GM21367 (cell line): ENCODE data around the gene GOLGA6A.
"Not testable (repeated sequence)": the region's sequence is repeated elsewhere in the genome, so short reads cannot be mapped to it uniquely, and the experiment has no call there.

Experiments
- ATAC-seq: cut with Tn5 transposase; IDR thresholded peaks from one replicate; pipeline ENCODE4 v1.9.1; 2021; ENCODE audit not compliant: unreplicated experiment

Gene GOLGA6A

GRCh38 chr15:74108611-74109010, 26.3 kb upstream of the GOLGA6A start:
- ATAC-seq = not testable (repeated sequence)

DNA sequence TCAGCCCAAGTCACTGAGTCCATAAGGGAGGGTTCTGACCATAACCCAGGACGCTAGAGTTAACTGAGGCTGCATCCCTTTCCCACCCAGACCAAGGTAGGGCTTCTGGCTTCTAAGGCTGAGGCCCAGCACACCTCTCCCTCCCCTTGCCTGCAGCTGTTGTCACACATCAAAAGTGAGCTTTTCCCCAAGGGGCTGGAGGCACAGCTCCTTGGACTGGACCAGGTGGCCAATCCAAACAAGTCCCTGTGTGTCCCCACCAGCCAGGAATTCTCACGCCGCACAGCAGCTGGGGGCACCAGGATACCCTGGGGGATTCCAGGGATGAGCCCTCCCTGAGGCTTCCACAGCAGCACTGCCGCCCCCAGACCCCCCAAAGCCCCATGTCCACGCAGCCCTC, 25.8 kb upstream of the GOLGA6A start:
- no peak for ATAC-seq

DNA sequence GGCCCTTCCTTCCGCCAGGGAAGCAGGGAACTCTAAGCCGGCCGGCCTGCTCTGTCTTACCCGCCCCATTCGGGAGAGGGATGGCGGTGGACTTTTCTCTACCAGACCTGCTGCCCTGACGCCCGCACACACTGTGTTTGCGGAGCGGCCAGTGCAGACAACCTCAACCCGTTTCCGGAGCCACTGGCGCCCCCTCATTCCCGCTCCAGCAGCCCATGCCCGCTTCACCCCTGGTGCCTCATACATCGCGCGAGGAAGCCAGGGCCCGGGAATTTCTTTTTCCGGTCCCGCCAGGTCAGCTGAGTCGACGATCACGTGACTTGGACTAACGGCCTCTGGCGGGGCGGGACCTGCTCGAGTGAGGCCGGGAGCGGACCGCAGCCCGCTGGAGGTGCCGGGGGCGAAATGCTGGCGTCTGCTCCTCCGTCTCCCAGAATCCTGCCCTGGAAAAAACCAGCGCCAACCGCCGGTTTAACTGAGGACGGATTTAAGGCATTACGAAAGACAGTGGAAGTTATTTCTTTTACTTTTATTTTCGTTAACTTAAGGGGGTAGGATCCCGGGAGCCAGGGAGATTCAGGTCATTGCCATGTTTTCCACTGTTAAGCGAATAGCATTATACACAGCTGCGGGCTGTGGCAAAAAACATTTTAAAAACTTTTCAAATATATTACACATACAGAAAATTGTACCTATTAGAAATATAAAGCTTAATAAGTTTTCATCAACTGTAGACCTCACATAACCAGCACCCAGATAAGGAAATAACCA, 17.8 kb upstream of the GOLGA6A start:
- ATAC-seq = peak; percentile 83

DNA sequence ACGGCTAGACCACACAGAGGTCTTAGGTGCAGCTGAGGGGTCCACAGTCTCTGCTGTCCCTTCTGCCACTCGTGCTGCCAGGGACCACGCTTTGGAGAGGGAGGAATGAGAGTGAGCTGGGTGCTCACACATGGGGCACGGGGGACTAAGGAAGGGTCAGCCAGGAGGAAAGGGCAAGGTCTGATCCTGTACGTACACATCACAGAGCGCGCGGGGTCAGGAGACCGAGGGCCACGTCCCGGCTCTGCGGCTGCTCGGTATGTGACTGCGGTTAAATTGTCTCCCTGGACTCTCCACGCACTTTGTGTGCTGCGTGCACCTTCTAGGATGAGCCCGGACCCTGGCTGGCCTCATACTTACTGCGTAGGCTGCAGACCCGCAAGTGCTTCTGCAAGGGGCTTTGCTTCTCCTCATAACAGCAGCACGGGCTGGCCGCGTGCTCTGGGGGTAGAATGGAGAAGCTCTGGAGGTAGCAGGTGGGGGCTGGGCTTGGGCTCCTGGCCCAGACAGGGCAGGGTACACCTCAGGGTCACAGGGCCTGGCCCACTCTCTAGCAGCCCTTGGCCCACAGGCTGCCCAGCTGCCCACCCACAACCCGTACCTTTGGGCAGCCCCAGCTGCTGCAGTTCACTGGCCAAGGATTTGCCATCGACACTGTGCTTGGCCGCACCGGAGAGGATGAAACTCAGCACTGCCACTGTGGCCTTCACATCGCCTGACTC, 14.6 kb upstream of the GOLGA6A start:
- not testable (repeated sequence) for ATAC-seq

- not testable (repeated sequence) for ATAC-seq
These were observed 13.3 kb upstream of the GOLGA6A start for GRCh38 chr15:74095610-74096009.

GRCh38 chr15:74094567-74094966, 12.2 kb upstream of the GOLGA6A start:
- ATAC-seq = not testable (repeated sequence)

GRCh38 chr15:74075781-74076180, 6.6 kb downstream of the GOLGA6A start:
- ATAC-seq = not testable (repeated sequence)

DNA sequence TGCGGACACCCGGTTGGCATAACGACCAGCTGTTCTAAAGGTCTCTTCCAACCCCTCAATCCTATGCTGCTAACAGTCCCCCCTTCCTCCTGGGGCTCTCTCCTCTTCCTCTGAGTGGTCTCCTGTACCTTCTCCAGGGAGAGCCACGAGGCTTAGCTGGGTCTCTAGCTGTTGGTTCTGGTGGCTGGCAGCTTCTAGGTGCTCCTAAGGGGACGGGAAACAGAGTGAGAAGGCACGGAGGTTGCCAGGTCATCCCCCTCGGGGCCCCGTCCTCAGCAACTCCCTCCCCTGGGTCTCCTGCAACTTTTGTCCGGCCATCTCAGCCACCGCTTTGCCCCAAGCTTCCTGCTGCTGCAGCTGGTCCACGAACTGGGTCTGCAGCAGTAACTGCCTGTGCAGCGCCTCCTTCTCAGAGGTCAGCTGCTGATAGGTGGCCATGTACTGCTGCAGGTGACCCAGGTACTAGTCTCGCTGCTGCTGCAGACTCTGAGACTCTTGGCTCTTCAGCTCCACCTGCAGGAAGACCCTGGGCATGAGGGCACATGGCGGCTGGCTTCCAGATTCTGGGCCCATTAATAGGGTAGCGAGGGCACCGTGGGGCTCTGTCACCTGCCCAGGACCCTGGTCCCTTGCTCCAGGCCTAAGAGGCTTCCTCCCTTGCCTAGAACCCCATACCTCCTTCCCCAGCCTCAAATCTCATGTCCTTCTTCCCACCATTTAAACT, 9.6 kb downstream of the GOLGA6A start:
- not testable (repeated sequence) for ATAC-seq

DNA sequence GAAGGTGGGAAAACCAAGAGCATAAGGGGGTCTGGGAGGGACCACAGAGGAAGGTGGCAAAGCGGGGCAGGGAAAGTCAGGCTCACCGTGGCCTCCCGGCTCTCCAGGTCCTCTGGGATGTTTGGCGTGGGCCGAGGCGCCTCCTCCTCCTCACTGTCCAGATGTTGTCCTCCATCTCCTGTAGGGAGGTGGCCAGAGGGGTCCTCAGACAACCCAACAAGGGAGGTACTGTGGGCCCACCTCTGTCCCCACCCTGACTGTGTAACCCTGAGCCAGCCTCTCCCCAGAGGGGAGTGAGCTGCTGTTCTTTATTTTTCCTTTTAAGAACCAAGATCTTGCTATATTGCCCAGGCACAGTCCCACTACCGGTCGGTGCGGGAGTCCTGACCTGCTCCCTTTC, 10.2 kb downstream of the GOLGA6A start:
- ATAC-seq = not testable (repeated sequence)

DNA sequence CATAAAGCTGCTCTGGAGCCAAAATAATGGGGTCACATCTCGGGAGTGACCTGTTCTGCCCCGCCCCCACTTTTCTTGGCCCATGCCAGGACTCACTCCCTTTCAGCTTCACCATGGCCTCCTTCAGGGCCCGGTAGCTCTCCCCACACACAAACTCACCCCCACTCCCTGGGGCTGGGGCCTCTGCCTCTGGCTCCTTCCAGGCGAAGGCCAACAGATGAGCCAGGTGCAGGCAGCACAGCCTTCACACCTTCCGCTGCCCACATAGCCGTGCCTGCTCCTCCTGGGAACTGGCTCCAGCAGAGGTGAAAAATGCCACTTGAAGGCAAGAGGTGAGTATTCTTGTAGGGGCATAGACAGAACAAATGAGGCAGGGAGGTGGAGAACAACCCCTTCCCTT, 10.7 kb downstream of the GOLGA6A start:
- ATAC-seq = not testable (repeated sequence)

GRCh38 chr15:74065684-74066411, 16.5 kb downstream of the GOLGA6A start:
- ATAC-seq = not testable (repeated sequence)

GRCh38 chr15:74064822-74065221, 17.5 kb downstream of the GOLGA6A start:
- not testable (repeated sequence) for ATAC-seq

DNA sequence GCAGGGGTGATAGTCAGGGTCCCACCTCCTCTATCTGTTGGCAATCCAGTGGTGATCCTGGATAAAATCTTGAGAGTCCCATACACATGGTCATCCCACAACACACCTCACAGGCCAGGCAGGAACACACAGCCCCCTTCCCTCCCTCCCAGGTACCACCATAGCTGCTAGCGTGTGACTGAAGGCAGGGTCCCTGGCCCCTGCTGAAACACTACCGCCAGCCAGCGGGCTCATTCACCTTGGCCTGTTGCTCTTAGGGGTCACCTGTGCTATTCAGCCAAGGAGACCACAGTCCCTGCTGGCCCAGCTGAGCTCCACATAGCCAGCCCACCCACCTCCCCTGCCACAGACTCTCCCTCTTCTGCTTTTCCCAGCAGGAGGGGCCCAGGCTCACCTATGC, 18.2 kb downstream of the GOLGA6A start:
- ATAC-seq = not testable (repeated sequence)

GRCh38 chr15:74063425-74064146, 18.8 kb downstream of the GOLGA6A start:
- not testable (repeated sequence) for ATAC-seq

- no peak for ATAC-seq
These were observed 19.7 kb downstream of the GOLGA6A start for GRCh38 chr15:74062671-74063070.

GRCh38 chr15:74062236-74062635, 20.1 kb downstream of the GOLGA6A start:
- no peak for ATAC-seq

- no peak for ATAC-seq
These were observed 22.1 kb downstream of the GOLGA6A start for GRCh38 chr15:74060251-74060650.

DNA sequence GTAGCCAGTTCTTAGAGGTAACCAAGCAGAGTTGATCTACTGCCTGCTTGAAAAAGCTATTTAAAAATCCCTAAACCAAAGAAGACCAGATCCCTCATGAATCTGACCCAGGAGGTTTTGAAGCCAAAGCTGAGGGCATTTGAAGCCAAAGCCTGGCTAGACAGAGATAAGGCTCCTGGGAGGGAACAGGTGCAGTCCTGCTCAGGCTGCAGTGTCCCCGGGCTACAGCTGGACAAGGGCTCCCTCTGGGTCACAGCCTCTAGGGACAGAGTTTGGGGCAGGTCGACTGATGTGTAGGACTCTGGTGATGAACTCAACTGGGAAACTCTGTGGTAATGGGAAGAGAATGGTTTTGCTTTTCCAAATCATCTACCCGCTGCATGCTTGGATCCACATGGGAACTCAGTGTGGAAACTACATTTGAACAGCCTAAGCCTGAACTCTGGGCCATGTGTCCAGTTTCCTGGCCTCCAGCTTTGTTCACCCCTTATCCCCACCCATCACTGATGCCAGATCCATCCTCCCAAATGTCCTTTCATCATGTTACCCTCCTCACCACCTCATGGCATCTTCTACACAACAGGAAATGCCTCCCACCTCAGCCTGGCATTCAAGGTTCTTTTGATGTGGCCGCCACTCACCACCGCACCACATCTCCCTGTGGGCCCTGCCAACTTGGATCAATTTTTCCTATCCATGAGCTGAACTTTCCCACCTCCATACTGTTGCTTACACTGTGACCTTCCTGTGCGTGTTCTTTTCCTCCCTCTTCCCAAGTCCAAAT, 23.1 kb downstream of the GOLGA6A start:
- ATAC-seq = not testable (repeated sequence)

DNA sequence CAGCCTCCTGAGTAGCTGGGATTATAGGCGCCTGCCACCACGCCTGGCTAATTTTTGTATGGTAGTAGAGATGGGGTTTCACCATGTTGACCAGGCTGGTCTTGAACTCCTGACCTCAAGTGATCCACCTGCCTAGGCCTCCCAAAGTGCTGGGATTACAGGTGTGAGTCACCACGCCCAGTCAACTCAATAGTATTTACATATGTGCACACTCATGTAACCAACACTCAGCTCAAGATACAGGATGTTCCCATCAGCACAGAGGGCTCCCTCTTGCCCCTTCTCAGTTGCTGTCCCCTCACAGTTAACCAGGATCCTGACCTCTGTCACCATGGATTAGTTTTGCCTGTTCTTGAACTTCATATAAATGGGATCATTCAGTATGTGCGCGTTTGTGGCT, 26.0 kb downstream of the GOLGA6A start:
- ATAC-seq = not testable (repeated sequence)
